T47D (cell line): ENCODE results near the gene LRRC32.

Experiments
- DNase-seq, 2 experiments: peaks; one replicate each; pipeline versions ENCODE4 v3.0.0 to v3.0.0-alpha.2; 2011 to 2012; ENCODE audit warnings: low read depth in 1 of 2, low spot score in 1 of 2
- JUND ChIP-seq: IDR thresholded peaks from 2 replicates; pipeline ENCODE4 v1.6.1; 2012; ENCODE audit warnings: low read depth
- in situ Hi-C: cut with HindIII; loops from 2 replicates; pipeline ENCODE4 v1.10.0; 2016; ENCODE audit warnings: low sequenced_read_pairs, low pct_unique_long_range_greater_than_20kb

The LRRC32 gene

GRCh38 chr11:76629116-76629852 is 41.3 kb downstream of the LRRC32 start:
- no peak for DNase-seq
- no peak for TF ChIP-seq JUND
- in situ Hi-C loops: no loop called here

- no peak for DNase-seq
- in situ Hi-C loops: no loop called here
- no peak for TF ChIP-seq JUND
Observed at GRCh38 chr11:76628408-76628947, 42.1 kb downstream of the LRRC32 start.

- in situ Hi-C loops: no loop called here
- no peak for DNase-seq
- TF ChIP-seq JUND: no peak
Observed at GRCh38 chr11:76627606-76628005, 42.9 kb downstream of the LRRC32 start.

GRCh38 chr11:76626921-76627401 is 43.6 kb downstream of the LRRC32 start:
- no peak for TF ChIP-seq JUND

GRCh38 chr11:76626266-76626665 is 44.3 kb downstream of the LRRC32 start:
- in situ Hi-C loops: no loop called here
- TF ChIP-seq JUND: no peak
- no peak for DNase-seq

More at GRCh38 chr11:76626921-76627401, 43.6 kb downstream of the LRRC32 start:
- in situ Hi-C loops: no loop called here
- DNase-seq: no peak

GRCh38 chr11:76625472-76626186 is 44.9 kb downstream of the LRRC32 start:
- TF ChIP-seq JUND: no peak
- in situ Hi-C loops: no loop called here
- no peak for DNase-seq

- in situ Hi-C loops: no loop called here
- no peak for DNase-seq
- no peak for TF ChIP-seq JUND
Observed at GRCh38 chr11:76624500-76625379, 45.8 kb downstream of the LRRC32 start.

- in situ Hi-C loops: no loop called here
- DNase-seq: no peak
- no peak for TF ChIP-seq JUND
Observed at GRCh38 chr11:76623884-76624419, 46.6 kb downstream of the LRRC32 start.

- no peak for TF ChIP-seq JUND
- DNase-seq: no peak
- in situ Hi-C loops: no loop called here
Observed at GRCh38 chr11:76623171-76623883, 47.2 kb downstream of the LRRC32 start.

GRCh38 chr11:76622493-76623094 is 48.0 kb downstream of the LRRC32 start:
- no peak for DNase-seq
- in situ Hi-C loops: no loop called here
- TF ChIP-seq JUND: no peak

- no peak for DNase-seq
- TF ChIP-seq JUND: no peak
- in situ Hi-C loops: no loop called here
Observed at GRCh38 chr11:76621868-76622267, 48.7 kb downstream of the LRRC32 start.

- DNase-seq: no peak
- in situ Hi-C loops: no loop called here
- no peak for TF ChIP-seq JUND
Observed at GRCh38 chr11:76621466-76621865, 49.1 kb downstream of the LRRC32 start.
